GM12875 (cell line): ENCODE results near the gene KCNJ11.

Source experiments
- H3K4me3 ChIP-seq: one replicate; pipeline ENCODE4 v1.5.1; 2011; ENCODE audit warnings: low read depth, low read length, control low read depth
- CTCF ChIP-seq: IDR thresholded peaks from 2 replicates; pipeline ENCODE4 v1.5.1; 2011; ENCODE audit warnings: low read depth, mild to moderate bottlenecking, control low read depth, inconsistent platforms, low read length, moderate library complexity, borderline replicate concordance; ENCODE audit not compliant: insufficient read depth

KCNJ11 gene

GRCh38 chr11:17402486-17402885 is 14.0 kb upstream of the KCNJ11 start:
- TF ChIP-seq CTCF, result no peak
- no peak overlapping the region for H3K4me3 ChIP-seq

- no peak overlapping the region for H3K4me3 ChIP-seq
- no peak for TF ChIP-seq CTCF
These were observed 13.4 kb upstream of the KCNJ11 start for GRCh38 chr11:17401841-17402240.

DNA sequence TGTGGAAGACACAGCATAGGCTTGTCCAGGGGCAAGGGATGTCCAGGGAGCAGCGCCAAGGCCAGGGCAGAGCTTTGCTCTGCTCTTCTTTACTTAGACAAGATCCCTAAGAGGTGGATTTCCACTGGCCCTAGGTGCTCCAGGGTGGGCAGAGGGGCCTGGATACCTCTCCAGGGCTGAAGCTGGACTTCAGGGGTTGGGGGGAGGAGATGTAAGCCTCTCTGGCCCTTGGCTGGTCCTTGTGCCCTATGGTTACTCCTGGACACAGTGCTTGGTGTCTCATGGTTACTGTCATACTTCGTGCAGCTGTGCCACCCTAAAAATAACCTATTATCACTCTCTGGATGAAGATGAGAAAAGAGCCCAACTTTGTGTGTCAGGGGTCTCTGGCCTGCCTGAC is 12.9 kb upstream of the KCNJ11 start:
- TF ChIP-seq CTCF, result no peak
- H3K4me3 ChIP-seq, result no peak overlapping the region

- H3K4me3 ChIP-seq, result no peak overlapping the region
- TF ChIP-seq CTCF, result no peak
These were observed 11.8 kb upstream of the KCNJ11 start for GRCh38 chr11:17400048-17400775.

- no peak overlapping the region for H3K4me3 ChIP-seq
These were observed 10.8 kb upstream of the KCNJ11 start for GRCh38 chr11:17399236-17399635.

GRCh38 chr11:17397311-17398002 is 9.0 kb upstream of the KCNJ11 start:
- TF ChIP-seq CTCF, result no peak

More at GRCh38 chr11:17399236-17399635, 10.8 kb upstream of the KCNJ11 start:
- no peak for TF ChIP-seq CTCF

More at GRCh38 chr11:17397311-17398002, 9.0 kb upstream of the KCNJ11 start:
- no peak overlapping the region for H3K4me3 ChIP-seq
